NCI-H1417 treated with DMSO at 0.1 percent for 48 hours (cell line): ENCODE data around the gene PPP2R2B.

Experiments
- DNase-seq: peaks from one replicate; lab custom pipeline; 2025; lab: John Stamatoyannopoulos, UW

The PPP2R2B gene

DNA sequence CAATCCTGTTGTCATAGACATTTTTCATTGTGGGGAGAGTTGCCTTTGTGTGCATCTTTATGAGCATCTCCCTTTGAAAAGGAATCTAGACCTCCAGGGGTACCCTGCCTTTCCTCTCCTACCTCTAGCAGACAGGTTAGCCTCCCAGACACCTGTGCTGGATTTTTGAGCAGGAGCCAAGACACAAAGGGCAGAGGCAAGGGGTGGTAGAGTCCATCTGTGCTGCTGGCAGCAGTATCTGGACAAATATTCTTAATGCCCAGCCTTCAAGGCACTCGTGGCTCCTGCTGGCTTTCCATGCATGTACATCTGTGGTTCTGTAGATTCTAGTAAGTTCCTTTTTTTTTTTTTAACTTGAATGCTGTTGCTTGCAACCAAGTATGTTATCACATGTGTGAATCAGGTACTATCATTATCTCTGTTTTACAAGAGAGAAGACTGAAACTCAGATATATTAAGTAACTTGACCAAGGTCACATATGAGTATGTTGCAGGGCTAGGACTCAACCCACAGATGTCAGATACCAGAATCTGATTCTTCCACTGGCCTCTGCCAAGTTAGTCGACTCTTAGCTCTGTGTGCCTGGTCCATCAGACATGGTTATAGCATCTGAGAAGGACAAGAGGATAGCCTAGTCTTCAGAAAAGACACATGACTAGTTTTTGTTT, 329.6 kb downstream of the PPP2R2B start:
- no peak for DNase-seq

DNA sequence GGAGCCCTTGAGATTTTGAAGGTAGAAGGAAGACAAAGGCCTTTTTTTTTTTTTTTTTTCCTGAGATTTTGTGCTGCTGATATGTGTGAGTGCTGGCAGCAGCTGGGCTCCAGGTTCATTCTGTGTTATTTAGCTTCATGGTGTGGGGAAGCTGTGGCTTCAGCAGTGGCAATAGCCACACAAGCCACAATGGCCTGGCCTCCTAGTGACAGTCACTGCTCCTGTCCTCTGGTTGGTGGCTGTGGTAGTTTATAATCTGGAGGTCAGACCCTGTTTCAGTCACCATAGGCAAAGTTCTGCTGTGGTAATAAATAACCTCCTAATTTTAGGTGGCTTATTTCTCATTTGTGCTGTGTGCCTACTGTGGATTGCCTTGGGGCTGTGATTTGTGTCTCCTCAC, 334.3 kb downstream of the PPP2R2B start:
- no peak for DNase-seq

DNA sequence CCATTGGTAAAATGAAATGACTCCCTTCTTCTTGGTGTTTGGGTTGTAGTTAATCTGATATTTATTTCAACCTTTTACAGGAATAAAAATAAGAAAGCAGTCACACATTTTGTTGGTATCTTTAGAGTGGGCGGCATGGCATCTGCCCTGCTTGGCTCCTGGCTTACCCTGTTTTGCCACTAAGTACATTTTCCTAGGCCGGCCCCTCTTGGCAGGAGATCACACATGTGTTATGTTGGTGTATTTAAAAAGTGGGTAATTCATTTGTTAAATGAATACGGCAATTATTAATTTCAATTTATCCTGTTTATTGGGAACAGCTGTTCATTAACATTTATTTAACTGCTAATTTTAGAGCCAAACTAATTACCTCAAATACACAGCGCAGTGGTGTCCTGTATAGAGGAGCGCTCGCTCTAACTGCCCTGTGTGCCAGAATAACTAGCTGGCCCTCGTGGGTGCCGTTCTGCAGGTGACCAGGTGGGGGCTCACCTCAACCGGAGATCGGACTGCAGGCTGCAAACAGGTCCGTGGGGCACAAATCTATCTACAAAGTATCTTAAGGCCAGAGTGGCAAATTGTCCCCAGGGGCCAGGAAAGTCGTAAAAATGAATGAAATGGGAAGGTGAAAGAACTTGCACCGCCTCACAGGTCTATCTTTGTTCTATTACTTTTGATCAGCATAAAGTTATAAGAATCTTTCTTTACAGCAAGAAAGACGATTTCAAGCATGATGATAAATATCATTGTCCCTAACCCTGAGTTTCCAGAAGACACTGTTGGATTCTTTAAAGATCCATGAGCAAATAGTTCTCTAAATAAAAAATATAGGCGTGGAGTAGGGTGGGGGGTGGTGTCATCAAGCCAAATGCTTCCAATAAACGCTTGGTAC, 336.4 kb downstream of the PPP2R2B start:
- peak; percentile 0 for DNase-seq

DNA sequence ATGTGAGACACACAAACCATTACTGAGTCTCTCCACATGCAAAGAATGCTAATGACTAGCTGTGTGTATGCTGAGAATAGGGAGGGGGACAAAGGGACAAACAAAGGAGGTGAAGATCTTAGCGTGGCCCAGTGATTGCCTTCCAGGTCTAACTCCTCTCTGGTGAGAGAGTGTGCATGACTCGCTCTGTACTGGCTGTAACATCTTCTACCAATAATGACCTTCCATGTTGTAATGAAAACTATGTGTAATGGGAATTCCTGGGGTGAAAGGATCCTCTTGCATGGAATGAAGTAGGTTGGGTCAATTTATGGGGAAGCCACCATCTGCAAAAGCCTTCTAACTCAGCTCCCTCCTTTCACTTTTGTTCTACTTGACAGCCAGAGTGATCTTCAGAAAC, 338.1 kb downstream of the PPP2R2B start:
- DNase-seq = no peak

DNA sequence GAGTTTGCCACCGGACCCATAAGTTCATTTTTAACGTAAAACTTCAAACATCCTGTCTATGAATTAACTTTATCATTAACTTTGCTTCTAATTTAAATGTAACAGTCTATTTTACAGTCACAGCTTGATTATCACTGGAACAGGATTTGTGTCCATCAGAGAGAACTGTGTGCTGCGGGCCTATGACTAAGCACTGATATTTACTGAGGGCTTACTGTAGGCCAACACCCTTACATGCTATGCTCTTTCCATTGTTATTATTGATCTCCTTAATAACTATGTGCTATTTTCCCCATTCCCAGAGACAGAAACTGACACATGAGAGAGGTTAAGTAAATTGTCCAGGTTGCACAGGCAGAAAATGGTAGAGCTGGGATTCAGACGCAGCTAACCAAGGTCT, 338.6 kb downstream of the PPP2R2B start:
- no peak for DNase-seq

DNA sequence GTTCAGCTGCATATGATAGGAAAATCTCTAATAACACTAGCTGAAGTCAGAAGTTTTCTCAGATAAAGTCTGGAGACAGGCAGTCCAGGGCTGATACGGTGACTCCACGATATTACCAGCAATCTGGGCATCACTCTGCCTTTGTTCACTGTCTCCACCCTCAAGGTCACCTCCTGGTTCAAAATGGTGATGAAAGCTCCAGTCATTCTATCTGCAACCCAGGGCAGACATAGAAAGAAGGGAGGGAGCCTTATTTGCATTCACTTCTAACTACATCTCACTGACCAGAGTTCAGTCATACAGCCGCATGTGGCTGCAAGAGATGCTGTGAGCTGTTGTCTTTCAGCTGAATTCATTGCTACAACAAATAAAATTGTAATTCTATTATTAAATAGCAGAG, 340.1 kb downstream of the PPP2R2B start:
- no peak for DNase-seq

DNA sequence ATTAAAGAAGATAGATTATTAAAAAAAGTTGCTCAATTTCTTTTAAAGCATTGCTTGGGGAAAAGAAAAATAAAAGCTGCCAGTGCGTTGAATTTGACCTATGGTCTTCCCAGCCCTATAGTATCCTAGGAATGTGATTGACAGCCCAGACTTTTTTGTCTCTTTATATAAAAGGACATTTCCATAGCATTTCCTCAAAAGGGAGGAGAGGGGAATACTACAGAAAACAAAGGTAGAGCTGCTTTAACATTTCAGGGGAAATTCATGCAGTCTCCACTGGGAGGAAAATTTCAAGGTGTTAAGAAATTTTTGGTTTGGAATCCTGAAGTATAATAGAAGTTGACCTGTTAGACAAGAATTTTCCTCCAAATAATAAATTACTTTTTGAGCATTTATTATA, 344.7 kb downstream of the PPP2R2B start:
- DNase-seq = no peak

DNA sequence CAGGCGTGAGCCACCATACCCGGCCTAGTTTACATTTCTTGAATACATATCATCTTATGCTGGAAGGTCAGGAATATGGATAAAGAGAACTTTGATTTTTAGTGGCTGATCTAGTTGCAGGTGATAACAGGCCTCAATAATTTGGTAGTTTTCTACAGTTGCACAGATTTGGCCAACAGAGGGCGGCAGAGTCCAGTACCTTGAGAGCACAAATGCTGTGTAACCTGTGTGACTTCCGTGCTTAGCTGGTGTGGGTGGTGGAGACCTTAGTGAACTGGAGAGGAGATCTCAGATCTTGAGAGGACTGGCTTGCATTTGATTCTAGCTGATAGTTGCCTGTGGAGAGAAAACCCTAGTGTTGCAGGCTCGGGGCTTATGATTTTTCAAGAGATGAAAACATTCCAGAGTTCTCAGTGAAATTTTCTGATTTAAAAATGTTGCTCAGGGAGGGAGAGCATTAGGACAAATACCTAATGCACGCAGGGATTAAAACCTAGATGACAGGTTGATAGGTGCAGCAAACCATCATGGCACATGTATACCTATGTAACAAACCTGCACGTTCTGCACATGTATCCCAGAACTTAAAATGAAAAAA, 345.2 kb downstream of the PPP2R2B start:
- peak; percentile 0 for DNase-seq
